K562 (cell line): ENCODE data around the gene ANKRD6. TPM values are rescaled to one million over a fixed set of nuclear protein-coding genes. Genes with fewer than 3 reads are reported as not detected.

Source experiments
- ATAC-seq: fragments of 200-7000 bp; cut with Tn5 transposase; 3 replicates; pipeline ENCODE4 v1.9.1; 2020; ENCODE audit warnings: moderate library complexity
- BruUV-seq: library from RNA; stranded (reverse); fragments of 400-500 nt; replicated peaks from 2 replicates; lab custom pipeline; 2021; lab: Mats Ljungman, UMichigan
- CTCF ChIA-PET: fragments of 300-600 bp; formaldehyde crosslinking; extraction: SDS; loops from one replicate; lab custom pipeline; 2021; ENCODE audit warnings: low intra/inter-chr PET ratio; lab: Yijun Ruan, JAX
- POLR2A ChIA-PET: fragments of 300-600, 350-650 bp; sonication (Branson Sonifier 250); formaldehyde crosslinking; extraction: SDS; loops from one replicate; lab custom pipeline; 2021; ENCODE audit warnings: antibody characterized with exemption, inconsistent platforms; lab: Yijun Ruan, JAX
- DNase-seq, 4 experiments: peaks; one replicate each; pipeline versions ENCODE4 v3.0.0 to v3.0.0-alpha.2; 2011 to 2018; ENCODE audit warnings: low spot score in 3 of 4, mixed read lengths in 3 of 4; ENCODE audit errors: extremely low read depth in 1 of 4
- FAIRE-seq: peaks from 2 replicates; lab custom pipeline; 2011; peaks lifted over from hg19 to GRCh38; lab: Jason Lieb, UNC
- H2AFZ ChIP-seq: 2 replicates; pipeline ENCODE4 v1.6.0; 2011; ENCODE audit warnings: low read depth, low read length, control low read depth, inconsistent platforms
- H3K27ac ChIP-seq: fragments of 200-600 bp; 3 replicates; pipeline ENCODE4 v1.8.0; 2011; ENCODE audit warnings: low read depth, mild to moderate bottlenecking, control low read depth, inconsistent platforms, low read length, moderate library complexity, mixed read lengths; ENCODE audit errors: extremely low read depth
- H3K27me3 ChIP-seq, 2 experiments: fragments of 300-600 bp in 1 of 2; 2 replicates in 1 of 2; 3 replicates in 1 of 2; pipeline versions ENCODE4 v1.6.0 to v1.8.0; 2011; ENCODE audit warnings: inconsistent platforms in 2 of 2, low read length in 2 of 2, mild to moderate bottlenecking in 1 of 2, mixed read lengths in 1 of 2, moderate library complexity in 1 of 2; ENCODE audit not compliant: control insufficient read depth in 2 of 2, insufficient read depth in 2 of 2
- H3K36me3 ChIP-seq: fragments of 300-600 bp; 3 replicates; pipeline ENCODE4 v1.8.0; 2011; ENCODE audit warnings: mild to moderate bottlenecking, low read length, inconsistent platforms; ENCODE audit not compliant: control insufficient read depth, insufficient read depth
- H3K4me1 ChIP-seq, 2 experiments: fragments of 200-600 bp in 1 of 2; replicated peaks in 1 of 2; 2 replicates in 1 of 2; 3 replicates in 1 of 2; pipeline versions ENCODE4 v1.5.1 to v1.8.0; 2011; ENCODE audit warnings: inconsistent platforms in 2 of 2, low read length in 2 of 2, mild to moderate bottlenecking in 1 of 2, mixed read lengths in 1 of 2, moderate library complexity in 1 of 2; ENCODE audit not compliant: control insufficient read depth in 2 of 2, insufficient read depth in 2 of 2
- H3K4me2 ChIP-seq: 2 replicates; pipeline ENCODE4 v1.6.1; 2011; ENCODE audit warnings: low read length, control low read depth, inconsistent platforms, mixed read lengths; ENCODE audit not compliant: insufficient read depth
- H3K4me3 ChIP-seq: fragments of 200-600 bp; sonication (generic), shearing (Covaris generic); 2 replicates; pipeline ENCODE4 v1.5.1; 2016; ENCODE audit warnings: control low read depth, inconsistent platforms
- H3K79me2 ChIP-seq: fragments of 200-600 bp; 3 replicates; pipeline ENCODE4 v1.8.0; 2011; ENCODE audit warnings: low read length, inconsistent platforms; ENCODE audit not compliant: control insufficient read depth, insufficient read depth
- H3K9ac ChIP-seq, 2 experiments: 2 replicates each; pipeline versions ENCODE4 v1.6.0 to v1.6.1; 2011; ENCODE audit warnings: low read depth in 2 of 2, low read length in 2 of 2, control low read depth in 1 of 2, inconsistent platforms in 1 of 2, mild to moderate bottlenecking in 1 of 2, mixed read lengths in 1 of 2; ENCODE audit not compliant: insufficient read depth in 1 of 2
- H3K9me1 ChIP-seq: one replicate; pipeline ENCODE4 v1.6.0; 2011; ENCODE audit warnings: inconsistent platforms, mild to moderate bottlenecking, low read length, moderate library complexity; ENCODE audit not compliant: control insufficient read depth, insufficient read depth
- H3K9me3 ChIP-seq: replicated peaks from 2 replicates; pipeline ENCODE4 v1.5.1; 2011; ENCODE audit warnings: low read depth, low read length, inconsistent platforms; ENCODE audit not compliant: control insufficient read depth, insufficient read depth
- H4K20me1 ChIP-seq: replicated peaks from 2 replicates; pipeline ENCODE4 v1.6.1; 2011; ENCODE audit warnings: low read length, inconsistent platforms, mixed read lengths; ENCODE audit not compliant: control insufficient read depth, insufficient read depth
- DLX4 ChIP-seq: fragments of 250-450 bp; sonication (Bioruptor Pico); IDR thresholded peaks from 2 replicates; pipeline ENCODE4 v1.6.1; 2021; ENCODE audit warnings: mild to moderate bottlenecking
- KLF10 ChIP-seq: fragments of 250-450 bp; sonication (Bioruptor Pico); IDR thresholded peaks from 2 replicates; pipeline ENCODE4 v1.6.1; 2021; ENCODE audit warnings: matching md5 sums
- NCOA4 ChIP-seq: fragments of 450-650 bp; IDR thresholded peaks from 2 replicates; pipeline ENCODE4 v1.6.1; 2018; ENCODE audit warnings: mild to moderate bottlenecking; ENCODE audit not compliant: partially characterized antibody
- NFATC3 ChIP-seq: fragments of 450-650 bp; IDR thresholded peaks from 2 replicates; pipeline ENCODE4 v1.6.1; 2017; ENCODE audit warnings: mild to moderate bottlenecking
- PHB ChIP-seq: fragments of 250-450 bp; sonication (Bioruptor Pico); IDR thresholded peaks from 2 replicates; pipeline ENCODE4 v1.5.0; 2021
- POLR2H ChIP-seq: IDR thresholded peaks from 2 replicates; pipeline ENCODE4 v1.6.1; 2016; ENCODE audit warnings: missing genetic modification characterization, low read depth, mild to moderate bottlenecking, control low read depth, missing compliant biosample characterization, moderate library complexity
- RBBP5 ChIP-seq: fragments of 200-600 bp; sonication (generic); IDR thresholded peaks from 2 replicates; pipeline ENCODE4 v1.6.1; 2012; ENCODE audit warnings: borderline replicate concordance, mild to moderate bottlenecking, low read length, control low read depth, inconsistent platforms; ENCODE audit not compliant: insufficient read depth, poor library complexity, severe bottlenecking
- TBL1XR1 ChIP-seq, 2 experiments: IDR thresholded peaks; 2 replicates each; pipeline ENCODE4 v1.6.1; 2012; ENCODE audit warnings: improper control_type of control experiment in 2 of 2, low read length in 2 of 2, mild to moderate bottlenecking in 1 of 2
- TSHZ1 ChIP-seq: fragments of 250-450 bp; sonication (Bioruptor Pico); IDR thresholded peaks from 2 replicates; pipeline ENCODE4 v1.4.0; 2020; ENCODE audit warnings: mild to moderate bottlenecking, moderate library complexity
- ZFP91 ChIP-seq: sonication (generic); formaldehyde crosslinking; IDR thresholded peaks from 2 replicates; pipeline ENCODE4 v1.8.0; 2022; ENCODE audit warnings: mild to moderate bottlenecking, missing genetic modification reagents
- ZNF347 ChIP-seq: fragments of 450-650 bp; formaldehyde crosslinking; IDR thresholded peaks from 2 replicates; pipeline ENCODE4 v1.4.0; 2020; ENCODE audit warnings: low read depth, mild to moderate bottlenecking, moderate library complexity
- ZNF512 ChIP-seq: IDR thresholded peaks from 2 replicates; pipeline ENCODE4 v1.6.1; 2016; ENCODE audit warnings: missing genetic modification characterization, missing compliant biosample characterization
- ZNF668 ChIP-seq: fragments of 250-450 bp; sonication (Bioruptor Pico); IDR thresholded peaks from 2 replicates; pipeline ENCODE4 v1.8.0; 2022; ENCODE audit warnings: mild to moderate bottlenecking, inconsistent platforms
- WGBS: fragments of 100-300 bp; shearing (Covaris generic); methylation state at CpG from one replicate; pipeline ENCODE4 v1.1.6; 2016; ENCODE audit warnings: low coverage, mixed read lengths; ENCODE audit not compliant: insufficient coverage; ENCODE audit errors: missing lambda C conversion rate; 5-methylcytosine and 5-hydroxymethylcytosine counted together
- in situ Hi-C: fragments of 300-500 bp; cut with MboI; formaldehyde crosslinking; loops from 4 replicates; pipeline ENCODE4 v1.15.0; 2018; ENCODE audit warnings: inconsistent platforms, mixed read lengths
- intact Hi-C: fragments of 100-400 bp; cut with micrococcal nuclease; formaldehyde crosslinking; loops from 2 replicates; pipeline ENCODE4 v1.14.2; 2022
- polyA plus RNA-seq, 8 experiments: library from polyadenylated mRNA; depleted of rRNA in 4 of 8; stranded (reverse) in 5 of 8; unstranded in 3 of 8; fragments of >200 nt; fragmentation: Nextera tagmentation in 2 of 8; fragmentation: Illumina TruSeq in 1 of 8; extraction: Ambion mirVana in 2 of 8; extraction: Trizol in 1 of 8; gene quantifications; 2 replicates each; pipeline versions ENCODE4 v1.2.1 to v1.2.3, GENCODE V29; 2011 to 2014; ENCODE audit warnings: inconsistent platforms in 1 of 8, missing spikeins in 1 of 8
- total RNA-seq, 7 experiments: library from RNA; depleted of rRNA in 6 of 7; stranded (reverse); fragments of >200 nt in 6 of 7; fragmentation: Illumina TruSeq in 2 of 7; extraction: Trizol in 2 of 7; gene quantifications; 2 replicates each; pipeline versions ENCODE4 v1.2.1 to v1.2.3, GENCODE V29; 2011 to 2021; ENCODE audit warnings: low replicate concordance in 1 of 7

The ANKRD6 gene
- total and polyA plus RNA-seq, 9 of the 15 experiments (the other 6 are each of a cell fraction or from before 2014, with no cell fraction given): 0.04 to 0.22 (median 0.08) TPM; not detected in 4

GRCh38 chr6:89406141-89406540 is 26.8 kb upstream of the ANKRD6 start:
- TF ChIP-seq DLX4 (CRISPR knock-in tag): no peak
- TF ChIP-seq NCOA4: no peak
- no peak for TF ChIP-seq RBBP5
- no peak for TF ChIP-seq PHB (CRISPR knock-in tag)
- no peak for TF ChIP-seq ZFP91 (CRISPR knock-in tag)
- no peak for TF ChIP-seq TBL1XR1 (IDR thresholded peaks at IDR 0.05; ENCODE audit: low read length in 2 of 2)
- TF ChIP-seq ZNF512 (tag): no peak
- no peak for TF ChIP-seq NFATC3
- no peak for TF ChIP-seq ZNF347 (CRISPR knock-in tag)
- no peak for TF ChIP-seq KLF10
- TF ChIP-seq TSHZ1 (CRISPR knock-in tag): no peak
- no peak for TF ChIP-seq POLR2H
- TF ChIP-seq ZNF668: no peak
- Histone ChIP-seq H3K9me1 (peaks cover 2% of the 10 kb centered on the region), H4K20me1 (0 out of 2 replicates have a peak, but pooled peaks cover 4% of the 10 kb centered on the region), H3K9me3 (no peaks in the 10 kb centered on the region), H3K9ac (no peak overlapping the region), H3K4me2 (no peak overlapping the region), H2AFZ (no peak overlapping the region), H3K4me1 (peaks cover 0 to 3% of the 10 kb centered on the region in 2 experiments; a peak in 2 of 5 replicates), H3K27ac (no peak overlapping the region), H3K4me3 (no peak overlapping the region), H3K79me2 (no peaks in the 10 kb centered on the region), H3K27me3 (peaks cover 20 to 41% of the 10 kb centered on the region in 2 experiments; a peak in 4 of 5 replicates), H3K36me3 (no peaks in the 10 kb centered on the region)
- WGBS: 0% methylated on average over 10 of the region's 10 CpGs
- ATAC-seq (no peak), FAIRE-seq (no peak), DNase-seq (no peak)
- intact Hi-C loops (no loop called here), in situ Hi-C loops (no loop called here)
- CTCF ChIA-PET: no interaction called here
- POLR2A ChIA-PET: no interaction called here
- BruUV-seq: no TSS peak
